Astrocyte (in vitro differentiated cells and primary cell): ENCODE results near the gene USP30. TPM values are rescaled to one million over a fixed set of nuclear protein-coding genes. Genes with fewer than 3 reads are reported as not detected.
"Not testable (repeated sequence)": the region's sequence is repeated elsewhere in the genome, so short reads cannot be mapped to it uniquely, and the experiment has no call there.

Experiments used
- DNase-seq: peaks from one replicate; pipeline ENCODE4 v3.0.0-alpha.2; 2010; ENCODE audit warnings: low read depth
- FAIRE-seq: peaks from 2 replicates; lab custom pipeline; 2011; peaks lifted over from hg19 to GRCh38; lab: Jason Lieb, UNC
- H2AFZ ChIP-seq: 2 replicates; pipeline ENCODE4 v1.6.0; 2012; ENCODE audit warnings: low read depth, low read length, inconsistent platforms
- H3K27ac ChIP-seq: 2 replicates; pipeline ENCODE4 v1.5.1; 2011; ENCODE audit warnings: low read depth, low read length, inconsistent platforms
- H3K27me3 ChIP-seq: 2 replicates; pipeline ENCODE4 v1.6.0; 2011; ENCODE audit warnings: low read length, inconsistent platforms; ENCODE audit not compliant: insufficient read depth
- H3K36me3 ChIP-seq: 2 replicates; pipeline ENCODE4 v1.5.1; 2011; ENCODE audit warnings: low read length, inconsistent platforms; ENCODE audit not compliant: insufficient read depth
- H3K4me1 ChIP-seq: 2 replicates; pipeline ENCODE4 v1.5.1; 2011; ENCODE audit warnings: low read length, inconsistent platforms; ENCODE audit not compliant: insufficient read depth
- H3K4me2 ChIP-seq: 2 replicates; pipeline ENCODE4 v1.6.0; 2012; ENCODE audit warnings: low read length, inconsistent platforms
- H3K4me3 ChIP-seq: 2 replicates; pipeline ENCODE4 v1.5.1; 2011; ENCODE audit warnings: low read depth, mild to moderate bottlenecking, low read length, inconsistent platforms; ENCODE audit not compliant: insufficient read depth
- H3K79me2 ChIP-seq: 2 replicates; pipeline ENCODE4 v1.6.0; 2012; ENCODE audit warnings: mild to moderate bottlenecking, low read length, inconsistent platforms; ENCODE audit not compliant: insufficient read depth
- H3K9ac ChIP-seq: 2 replicates; pipeline ENCODE4 v1.6.0; 2012; ENCODE audit warnings: mild to moderate bottlenecking, low read length, inconsistent platforms
- H3K9me3 ChIP-seq: 2 replicates; pipeline ENCODE4 v1.5.1; 2012; ENCODE audit warnings: low read depth, mild to moderate bottlenecking, low read length, inconsistent platforms; ENCODE audit not compliant: insufficient read depth
- H4K20me1 ChIP-seq: 2 replicates; pipeline ENCODE4 v1.6.0; 2012; ENCODE audit warnings: low read length, inconsistent platforms; ENCODE audit not compliant: insufficient read depth
- H3K27ac Mint-ChIP-seq: one replicate; pipeline ENCODE4 v1.8.0; 2021; ENCODE audit warnings: mild to moderate bottlenecking, mixed read lengths; ENCODE audit not compliant: unreplicated experiment
- H3K27me3 Mint-ChIP-seq: one replicate; pipeline ENCODE4 v1.8.0; 2021; ENCODE audit warnings: low read depth, mixed read lengths; ENCODE audit not compliant: unreplicated experiment
- H3K36me3 Mint-ChIP-seq: one replicate; pipeline ENCODE4 v1.8.0; 2021; ENCODE audit warnings: low read depth, mixed read lengths; ENCODE audit not compliant: unreplicated experiment
- H3K4me1 Mint-ChIP-seq: one replicate; pipeline ENCODE4 v1.8.0; 2021; ENCODE audit warnings: low read depth, mixed read lengths; ENCODE audit not compliant: unreplicated experiment
- H3K4me3 Mint-ChIP-seq: one replicate; pipeline ENCODE4 v1.8.0; 2021; ENCODE audit warnings: mild to moderate bottlenecking, moderate library complexity, mixed read lengths; ENCODE audit not compliant: unreplicated experiment
- H3K9me3 Mint-ChIP-seq: one replicate; pipeline ENCODE4 v1.8.0; 2021; ENCODE audit warnings: mild to moderate bottlenecking, mixed read lengths; ENCODE audit not compliant: unreplicated experiment
- EZH2 ChIP-seq: IDR thresholded peaks from 2 replicates; pipeline ENCODE4 v1.6.1; 2012; ENCODE audit warnings: mild to moderate bottlenecking, low read length, inconsistent platforms; ENCODE audit not compliant: insufficient read depth
- total RNA-seq: library from RNA; stranded (reverse); gene quantifications from 2 replicates; pipeline ENCODE4 v1.2.1, GENCODE V29; 2021
- TF ChIP-seq, protein P1 (sequence below): IDR thresholded peaks from 2 replicates; pipeline ENCODE4 v1.5.1; 2011; ENCODE audit warnings: low read depth, mild to moderate bottlenecking, inconsistent platforms, low read length, moderate library complexity; ENCODE audit not compliant: insufficient read depth

USP30 gene
- total RNA-seq, 1 donor from 2014 or later, result 12.1 TPM

DNA sequence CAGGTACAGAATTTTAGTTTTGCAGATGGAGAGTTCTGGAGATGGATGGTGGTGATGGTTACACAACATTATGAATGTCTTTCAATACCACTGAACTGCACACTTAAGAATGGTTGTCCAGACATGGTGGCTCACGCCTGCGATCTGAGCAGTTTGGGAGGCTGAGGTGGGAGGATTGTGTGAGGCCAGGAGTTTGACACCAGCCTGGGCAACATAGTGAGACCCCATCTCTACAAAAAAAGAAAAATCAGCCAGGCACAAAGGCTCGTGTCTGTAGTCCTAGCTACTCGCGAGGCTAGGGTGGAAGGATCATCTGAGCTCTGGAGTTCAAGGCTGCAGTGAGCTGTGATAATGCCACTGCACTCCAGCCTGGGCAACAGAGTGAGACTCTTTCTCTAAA lies 8.1 kb upstream of the USP30 start:
- H3K27me3 ChIP-seq, result peaks cover 5% of the 10 kb centered on the region
- H3K4me1 ChIP-seq, result no peaks in the 10 kb centered on the region
- no peaks in the 10 kb centered on the region for H3K36me3 ChIP-seq
- H3K4me3 ChIP-seq, result no peak overlapping the region
- no peak overlapping the region for H3K27ac ChIP-seq
- H2AFZ ChIP-seq, result no peak overlapping the region
- no peaks in the 10 kb centered on the region for H3K79me2 ChIP-seq
- no peaks in the 10 kb centered on the region for H3K36me3 Mint-ChIP-seq
- no peak overlapping the region for H3K9ac ChIP-seq
- H3K27ac Mint-ChIP-seq, result no peak overlapping the region
- DNase-seq, result no peak
- no peaks in the 10 kb centered on the region for H4K20me1 ChIP-seq
- TF ChIP-seq EZH2, result no peak
- TF ChIP-seq, protein P1, sequence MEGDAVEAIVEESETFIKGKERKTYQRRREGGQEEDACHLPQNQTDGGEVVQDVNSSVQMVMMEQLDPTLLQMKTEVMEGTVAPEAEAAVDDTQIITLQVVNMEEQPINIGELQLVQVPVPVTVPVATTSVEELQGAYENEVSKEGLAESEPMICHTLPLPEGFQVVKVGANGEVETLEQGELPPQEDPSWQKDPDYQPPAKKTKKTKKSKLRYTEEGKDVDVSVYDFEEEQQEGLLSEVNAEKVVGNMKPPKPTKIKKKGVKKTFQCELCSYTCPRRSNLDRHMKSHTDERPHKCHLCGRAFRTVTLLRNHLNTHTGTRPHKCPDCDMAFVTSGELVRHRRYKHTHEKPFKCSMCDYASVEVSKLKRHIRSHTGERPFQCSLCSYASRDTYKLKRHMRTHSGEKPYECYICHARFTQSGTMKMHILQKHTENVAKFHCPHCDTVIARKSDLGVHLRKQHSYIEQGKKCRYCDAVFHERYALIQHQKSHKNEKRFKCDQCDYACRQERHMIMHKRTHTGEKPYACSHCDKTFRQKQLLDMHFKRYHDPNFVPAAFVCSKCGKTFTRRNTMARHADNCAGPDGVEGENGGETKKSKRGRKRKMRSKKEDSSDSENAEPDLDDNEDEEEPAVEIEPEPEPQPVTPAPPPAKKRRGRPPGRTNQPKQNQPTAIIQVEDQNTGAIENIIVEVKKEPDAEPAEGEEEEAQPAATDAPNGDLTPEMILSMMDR, result no peak
- H3K9me3 ChIP-seq, result no peaks in the 10 kb centered on the region
- peaks cover 5% of the 10 kb centered on the region for H3K9me3 Mint-ChIP-seq
- no peak overlapping the region for H3K4me2 ChIP-seq
- FAIRE-seq, result no peak
- H3K4me1 Mint-ChIP-seq, result no peaks in the 10 kb centered on the region
- peaks cover 29% of the 10 kb centered on the region for H3K27me3 Mint-ChIP-seq
- no peak overlapping the region for H3K4me3 Mint-ChIP-seq

GRCh38 chr12:109047081-109047805 lies 5.1 kb upstream of the USP30 start:
- Histone ChIP-seq H3K27me3 (peaks cover 4% of the 10 kb centered on the region), H3K4me2 (no peak overlapping the region), H2AFZ (no peak overlapping the region), H3K4me1 (no peaks in the 10 kb centered on the region), H4K20me1 (no peaks in the 10 kb centered on the region), H3K4me3 (no peak overlapping the region), H3K79me2 (no peaks in the 10 kb centered on the region), H3K9me3 (no peaks in the 10 kb centered on the region), H3K27ac (no peak overlapping the region), H3K36me3 (no peaks in the 10 kb centered on the region), H3K9ac (no peak overlapping the region)
- TF ChIP-seq, protein P1, result no peak
- no peak for TF ChIP-seq EZH2
- Mint-ChIP-seq H3K4me1 (no peaks in the 10 kb centered on the region), H3K36me3 (no peaks in the 10 kb centered on the region), H3K9me3 (no peaks in the 10 kb centered on the region), H3K27me3 (peaks cover 23% of the 10 kb centered on the region), H3K4me3 (no peak overlapping the region), H3K27ac (peak overlapping the region; percentile 31)
- DNase-seq (peak; percentile 16), FAIRE-seq (no peak)

DNA sequence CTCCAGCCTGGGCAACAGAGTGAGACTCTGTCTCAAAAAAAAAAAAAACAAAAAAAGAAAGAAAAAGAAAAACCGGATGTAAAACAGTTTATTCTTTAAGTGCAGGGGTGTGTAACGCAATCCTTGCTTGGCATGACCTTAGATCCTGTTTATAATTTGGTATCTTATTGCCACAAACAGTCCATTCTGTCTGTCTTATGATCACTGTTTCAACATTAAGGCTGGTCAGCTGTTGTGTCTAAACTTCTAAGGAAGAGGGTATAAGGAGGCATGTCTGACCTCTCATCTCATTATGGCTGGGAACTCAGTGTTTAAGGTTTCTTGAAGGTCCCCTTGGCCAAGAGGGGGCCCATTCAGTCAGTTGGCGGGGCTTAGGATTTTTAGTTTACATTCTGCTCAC lies 3.7 kb upstream of the USP30 start:
- H3K4me2 ChIP-seq, H3K27me3 ChIP-seq, H3K4me1 Mint-ChIP-seq, H3K36me3 ChIP-seq, H2AFZ ChIP-seq, H4K20me1 ChIP-seq, H3K4me3 Mint-ChIP-seq, H3K27me3 Mint-ChIP-seq, H3K9ac ChIP-seq, H3K27ac Mint-ChIP-seq, H3K9me3 ChIP-seq, FAIRE-seq, H3K4me1 ChIP-seq, DNase-seq, H3K36me3 Mint-ChIP-seq, H3K4me3 ChIP-seq, H3K9me3 Mint-ChIP-seq, H3K27ac ChIP-seq: not testable (repeated sequence)
- H3K79me2 ChIP-seq, result peaks cover 11% of the 10 kb centered on the region

GRCh38 chr12:109049794-109050193 lies 2.6 kb upstream of the USP30 start:
- peaks cover 12% of the 10 kb centered on the region for H3K79me2 ChIP-seq

More at GRCh38 chr12:109049794-109050193, 2.6 kb upstream of the USP30 start:
- DNase-seq, H3K27me3 ChIP-seq, H3K27ac Mint-ChIP-seq, H4K20me1 ChIP-seq, H3K4me3 Mint-ChIP-seq, H3K27me3 Mint-ChIP-seq, H3K4me1 ChIP-seq, FAIRE-seq, H3K4me3 ChIP-seq, H3K4me1 Mint-ChIP-seq, H3K36me3 Mint-ChIP-seq, H3K9me3 Mint-ChIP-seq, H3K27ac ChIP-seq, H3K36me3 ChIP-seq, H3K9ac ChIP-seq, H3K4me2 ChIP-seq, H2AFZ ChIP-seq, H3K9me3 ChIP-seq: not testable (repeated sequence)
